Psoas muscle (tissue), 8 donors: ENCODE results near the gene DCUN1D2. TPM values are rescaled to one million over a fixed set of nuclear protein-coding genes. Genes with fewer than 3 reads are reported as not detected.
"Not testable (repeated sequence)": the region's sequence is repeated elsewhere in the genome, so short reads cannot be mapped to it uniquely, and the experiment has no call there.

ENCODE experiments used
- ATAC-seq, 4 donors: fragments of 200-7000 bp; cut with Tn5 transposase; one replicate each; pipeline ENCODE4 v1.9.1; 2020; ENCODE audit warnings: moderate library complexity in 3 of 4, mild to moderate bottlenecking in 2 of 4
- DNase-seq, 2 donors: peaks; one replicate each; pipeline ENCODE4 v3.0.0-alpha.2; 2020
- H3K27ac ChIP-seq: fragments of 200-600 bp; one replicate; pipeline ENCODE4 v1.8.0; 2022
- H3K27me3 ChIP-seq, 3 donors: fragments of 200-600 bp in 1 of 3; one replicate each; pipeline versions ENCODE4 v1.6.1 to v1.8.0; 2013 to 2022; ENCODE audit warnings: low read length in 2 of 3, mild to moderate bottlenecking in 2 of 3, moderate library complexity in 1 of 3; ENCODE audit not compliant: insufficient read depth in 3 of 3
- H3K36me3 ChIP-seq, 2 donors: fragments of 200-600 bp in 1 of 2; one replicate each; pipeline versions ENCODE4 v1.6.1 to v1.8.0; 2013 to 2022; ENCODE audit warnings: low read depth in 1 of 2, mild to moderate bottlenecking in 1 of 2, moderate library complexity in 1 of 2; ENCODE audit not compliant: insufficient read depth in 1 of 2
- H3K4me1 ChIP-seq: fragments of 200-600 bp; one replicate; pipeline ENCODE4 v1.8.0; 2022
- H3K4me3 ChIP-seq: fragments of 200-600 bp; one replicate; pipeline ENCODE4 v1.8.0; 2022; ENCODE audit warnings: mild to moderate bottlenecking
- H3K9me3 ChIP-seq: fragments of 200-600 bp; one replicate; pipeline ENCODE4 v1.8.0; 2022
- CTCF ChIP-seq: fragments of 200-600 bp; IDR thresholded peaks from one replicate; pipeline ENCODE4 v1.8.0; 2022; ENCODE audit warnings: antibody characterized with exemption
- WGBS, 3 donors: extraction: QIAGEN DNeasy Blood & Tissue Kit; methylation state at CpG; one replicate each; pipeline versions ENCODE4 v1.1.6 to v1.1.7; 2013; 5-methylcytosine and 5-hydroxymethylcytosine counted together
- intact Hi-C, 2 donors: fragments of 100-400 bp; cut with DNase I; formaldehyde crosslinking; loops; one replicate each; pipeline versions ENCODE4 v1.11.0 to v1.14.2; 2022
- polyA plus RNA-seq, 3 donors: library from polyadenylated mRNA; stranded (reverse); fragments of 200-250 nt; gene quantifications; one replicate each; pipeline ENCODE4 v1.2.3, GENCODE V29; 2013
- total RNA-seq, 4 donors: library from RNA; stranded (reverse); fragmentation: NEBNext Ultra II Directional in 2 of 4; extraction: Animal tissue kit (Norgen Biotek cat#: 25700) in 2 of 4; gene quantifications; one replicate each; pipeline versions ENCODE4 v1.2.1 to v1.2.4, GENCODE V29; 2021 to 2023
- donor health status: healthy with polysubstance abuse.
- donor health status: DM: no; HTN: no; CAD: no; lungs with moderate emphysema.
- donor health status: Bipolar disorder and iron deficiency.
- donor health status: healthy.
- donor health status: DM: yes; HTN: yes; CAD: no.
- donor health status: DM: no; HTN: no; CAD: no.
- donor health status: DM: no; HTN: no; CAD: no.
- donor health status: DM: yes; HTN: yes; CAD: no.

Gene DCUN1D2
- total and polyA plus RNA-seq, 7 donors: 32.4 to 151 (median 71.2) TPM

GRCh38 chr13:113442985-113443362 lies 47.5 kb downstream of the DCUN1D2 start:
- Histone ChIP-seq H3K36me3 (peaks cover 0 to 69% of the 10 kb centered on the region in 2 donors), H3K9me3 (no peaks in the 10 kb centered on the region), H3K27ac (no peak overlapping the region), H3K4me3 (no peak overlapping the region), H3K4me1 (peaks cover 3% of the 10 kb centered on the region), H3K27me3 (no peaks in the 10 kb centered on the region)
- intact Hi-C loops: no loop called here
- DNase-seq: no peak
- TF ChIP-seq CTCF: no peak
- ATAC-seq: no peak
- WGBS, 3 donors: 86 to 94% (median 91%) methylated on average over 1 of the region's 1 CpG

GRCh38 chr13:113442354-113442984 lies 48.0 kb downstream of the DCUN1D2 start:
- Histone ChIP-seq H3K9me3 (no peaks in the 10 kb centered on the region), H3K27ac (no peak overlapping the region), H3K36me3 (peaks cover 0 to 69% of the 10 kb centered on the region in 2 donors), H3K4me1 (no peaks in the 10 kb centered on the region), H3K4me3 (no peak overlapping the region), H3K27me3 (no peaks in the 10 kb centered on the region)
- TF ChIP-seq CTCF: no peak
- whole genome bisulfite sequencing, 3 donors: 87 to 91% (median 91%) methylated on average over 10 of the region's 10 CpGs
- DNase-seq: peak in 1 of 2 donors; percentile 19
- intact Hi-C loops: no loop called here
- ATAC-seq: no peak

- intact Hi-C loops: no loop called here
- no peaks in the 10 kb centered on the region for H3K27me3 ChIP-seq
- peaks cover 0 to 69% of the 10 kb centered on the region in 2 donors for H3K36me3 ChIP-seq
- H3K4me3 ChIP-seq: no peak overlapping the region
- DNase-seq (peak in 1 of 2 donors; percentile 31), ATAC-seq (no peak)
- H3K4me1 ChIP-seq: no peaks in the 10 kb centered on the region
- H3K27ac ChIP-seq: no peak overlapping the region
- WGBS, 3 donors: 96 to 98% (median 98%) methylated on average over 29 of the region's 29 CpGs
- no peak for TF ChIP-seq CTCF
- H3K9me3 ChIP-seq: no peaks in the 10 kb centered on the region
Observed at GRCh38 chr13:113441661-113442060, 48.9 kb downstream of the DCUN1D2 start.

GRCh38 chr13:113437408-113438010 lies 53.0 kb downstream of the DCUN1D2 start:
- 65 to 82% (median 73%) methylated on average over 17 of the region's 17 CpGs for WGBS, 3 donors
- no peaks in the 10 kb centered on the region for H3K4me1 ChIP-seq
- intact Hi-C loops: no loop called here
- H3K4me3 ChIP-seq: no peak overlapping the region
- no peaks in the 10 kb centered on the region for H3K27me3 ChIP-seq
- peaks cover 0 to 48% of the 10 kb centered on the region in 2 donors for H3K36me3 ChIP-seq
- DNase-seq: peak in 1 of 2 donors; percentile 11
- no peak overlapping the region for H3K27ac ChIP-seq
- no peaks in the 10 kb centered on the region for H3K9me3 ChIP-seq
- peak in 3 of 4 donors; percentile 47 to 59 (median 50) for ATAC-seq
- TF ChIP-seq CTCF: no peak

- H3K9me3 ChIP-seq, H3K27me3 ChIP-seq, H3K27ac ChIP-seq, DNase-seq, H3K4me1 ChIP-seq, intact Hi-C loops, ATAC-seq, H3K4me3 ChIP-seq: not testable (repeated sequence)
- peaks cover 0 to 47% of the 10 kb centered on the region in 2 donors for H3K36me3 ChIP-seq
- WGBS, 3 donors: 92% methylated on average over 12 to 15 of the region's 15 CpGs
Observed at GRCh38 chr13:113436866-113437265, 53.6 kb downstream of the DCUN1D2 start.

- H3K27me3 ChIP-seq, H3K4me3 ChIP-seq, ATAC-seq, H3K9me3 ChIP-seq, DNase-seq, intact Hi-C loops, H3K27ac ChIP-seq, H3K4me1 ChIP-seq: not testable (repeated sequence)
- WGBS, 3 donors: 94 to 95% (median 95%) methylated on average over 15 of the region's 15 CpGs
- H3K36me3 ChIP-seq: peaks cover 0 to 47% of the 10 kb centered on the region in 2 donors
Observed at GRCh38 chr13:113435907-113436306, 54.6 kb downstream of the DCUN1D2 start.
